Measurements from ENCODE around the gene HSD17B7. TPM values are rescaled to one million over a fixed set of nuclear protein-coding genes. Genes with fewer than 3 reads are reported as not detected.

HSD17B7 gene
- total RNA-seq, 1 donor from 2014 or later = 20.3 TPM

GRCh38 chr1:162854245-162854882, 63.9 kb downstream of the HSD17B7 start:
- intact Hi-C loops (cut with micrococcal nuclease) = loop anchor here (1.0 kb wide), 1 partner anchor 461 kb away; no protein-coding TSS in a partner anchor

DNA sequence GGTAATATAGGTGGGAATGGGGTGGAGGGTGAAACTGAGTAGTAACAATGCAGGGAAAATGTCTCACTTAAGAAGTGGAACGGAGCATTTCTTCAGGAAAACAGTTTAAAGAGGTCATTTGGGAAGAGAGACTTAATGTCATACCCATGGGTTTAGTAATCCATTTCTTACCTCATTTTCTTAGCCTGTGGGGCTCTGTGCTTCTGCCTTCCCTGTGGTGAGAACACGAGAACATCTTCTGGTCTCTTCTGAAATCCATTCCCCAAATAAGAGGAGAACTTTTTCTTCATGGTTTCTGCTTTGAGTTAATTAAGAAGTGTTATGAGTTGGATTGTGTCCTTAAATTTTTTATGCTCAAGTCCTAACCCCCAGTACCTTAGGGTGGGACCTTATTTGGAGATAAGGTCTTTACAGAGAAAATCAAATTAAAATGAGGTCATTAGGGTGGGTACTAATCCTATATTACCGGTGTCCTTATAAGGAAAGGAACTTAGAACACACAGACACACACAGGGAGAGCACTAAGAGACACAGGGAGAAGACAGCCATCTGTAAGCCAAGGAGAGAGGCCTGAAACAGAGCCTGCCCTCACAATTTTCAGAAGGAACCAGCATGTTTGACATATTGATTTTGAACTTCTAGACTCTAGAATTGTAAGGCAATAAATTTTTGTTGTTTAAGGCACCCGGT, 65.1 kb downstream of the HSD17B7 start:
- intact Hi-C loops (cut with micrococcal nuclease) = no loop called here

DNA sequence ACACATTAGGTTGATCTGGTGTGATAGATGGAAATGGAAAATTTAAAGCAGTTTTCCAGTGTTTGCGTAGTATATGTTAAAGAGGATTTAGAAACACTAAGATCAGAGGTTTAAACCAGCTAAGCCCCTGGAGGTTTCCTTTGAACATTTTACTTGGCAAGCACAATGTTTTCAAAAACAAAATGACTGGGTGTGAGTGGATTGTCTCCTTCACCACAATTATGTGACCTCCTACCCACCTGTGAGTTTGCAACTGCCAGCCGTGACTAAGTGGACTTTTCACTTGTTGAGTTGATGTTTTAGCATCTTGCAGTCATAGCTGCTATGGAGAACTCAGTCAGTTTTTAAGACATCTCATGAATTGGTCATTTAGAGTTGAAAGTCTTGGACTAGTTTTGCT, 65.8 kb downstream of the HSD17B7 start:
- intact Hi-C loops (cut with micrococcal nuclease) = no loop called here

- intact Hi-C loops (cut with micrococcal nuclease) = no loop called here
Observed at GRCh38 chr1:162857850-162858249, 67.3 kb downstream of the HSD17B7 start.

GRCh38 chr1:162859191-162859590, 68.7 kb downstream of the HSD17B7 start:
- intact Hi-C loops (cut with micrococcal nuclease) = no loop called here

DNA sequence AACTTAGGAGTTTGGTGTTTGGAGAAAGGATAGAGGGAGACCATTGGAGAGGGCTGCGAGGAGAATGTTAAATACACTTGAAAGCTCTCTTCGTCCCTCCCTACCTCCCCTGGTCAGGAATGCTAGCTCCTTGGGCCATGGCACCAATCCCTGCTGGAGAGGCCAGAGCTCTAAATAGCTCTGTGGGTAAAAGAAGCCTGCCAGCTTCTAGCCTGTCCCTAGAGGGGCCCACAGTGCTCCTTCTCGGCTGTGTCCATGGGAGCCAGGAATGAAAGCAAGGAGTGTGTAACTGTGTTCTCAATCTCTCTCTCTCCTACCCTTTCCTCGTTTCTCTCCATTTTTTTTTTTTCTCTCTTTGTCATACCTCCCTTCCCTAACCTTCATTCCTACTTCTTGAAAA, 70.6 kb downstream of the HSD17B7 start, which contains the start of gene CCDC190:
TSS of gene CCDC190 (minus strand) at position 75 of the 400 bp plus-strand sequence. CDS start 1,529 bp downstream, outside the sequence.
- intact Hi-C loops (cut with micrococcal nuclease) = no loop called here

DNA sequence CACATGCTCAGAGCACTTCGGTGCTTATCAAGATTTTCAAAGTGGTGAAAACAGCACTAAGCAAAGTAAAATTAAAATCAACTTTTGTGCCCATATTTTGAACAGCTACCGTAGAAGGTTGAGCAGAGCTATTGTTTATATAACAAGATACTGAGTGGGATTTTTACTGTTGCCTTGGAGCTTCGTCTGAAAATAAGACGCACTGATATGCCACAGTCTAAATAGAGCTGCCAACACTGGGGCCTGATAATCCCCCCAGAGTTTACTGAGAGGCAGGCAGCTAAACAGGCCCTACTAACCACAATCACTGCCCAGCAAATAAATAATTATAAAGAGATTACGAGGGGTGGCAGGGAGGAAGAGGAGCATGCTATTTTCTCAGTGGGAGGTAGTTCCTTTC, 71.1 kb downstream of the HSD17B7 start:
- intact Hi-C loops (cut with micrococcal nuclease) = no loop called here

Other genes starting within 250 kb of the HSD17B7 start
- 21.6 and 24.0 TPM in 2 replicates for gene UAP1, start 229.0 kb upstream of the HSD17B7 start, total RNA-seq
- 0.11 and 0.16 TPM in 2 replicates for gene DDR2, start 158.2 kb upstream of the HSD17B7 start, total RNA-seq
- gene CCDC190, start 70.5 kb downstream of the HSD17B7 start, total RNA-seq = not detected in 2 replicates

All from T-helper 2 cell treated with Interferon-gamma antibody and Interleukin-4, amounts not matched to agents 100 ng/mL and 5 ng/mL, for 36 hours (primary cell).